GM12891 (cell line): ENCODE measurements around the gene RPL18.

ENCODE experiments used
- POLR2A ChIP-seq: IDR thresholded peaks from 2 replicates; pipeline ENCODE4 v1.6.1; 2011; ENCODE audit warnings: low read depth, low read length, control low read depth
- POLR2AphosphoS5 ChIP-seq: IDR thresholded peaks from 2 replicates; pipeline ENCODE4 v1.6.1; 2011; ENCODE audit warnings: low read depth, low read length, control low read depth
- SPI1 ChIP-seq: IDR thresholded peaks from 2 replicates; pipeline ENCODE4 v1.6.1; 2011; ENCODE audit warnings: low read depth, low read length, control low read depth
- TAF1 ChIP-seq: IDR thresholded peaks from 2 replicates; pipeline ENCODE4 v1.6.1; 2011; ENCODE audit warnings: low read depth, low read length, control low read depth

GRCh38 chr19:48616491-48617056, 2.4 kb downstream of the RPL18 start:
- TF ChIP-seq POLR2AphosphoS5 = 0 out of 2 replicates have a peak, but pooled peaks have one; percentile 8
- no peak for TF ChIP-seq TAF1
- no peak for TF ChIP-seq SPI1
- TF ChIP-seq POLR2A = no peak; the same call in 1 of the 2 replicates
